GM23338 (cell line): ENCODE data around the gene PALM.

Experiments used
- CTCF ChIP-seq, 2 experiments: fragments of 200-600 bp in 1 of 2; sonication (generic) in 1 of 2; conservative IDR thresholded peaks; 2 replicates each; pipeline versions ENCODE4 v1.5.1 to v1.6.1; 2016 to 2017; ENCODE audit warnings: antibody characterized with exemption in 2 of 2, low read depth in 2 of 2, mild to moderate bottlenecking in 2 of 2, moderate library complexity in 1 of 2
- ETS1 ChIP-seq: IDR thresholded peaks from 2 replicates; pipeline ENCODE4 v1.6.1; 2016; ENCODE audit warnings: antibody characterized with exemption
- EZH2phosphoT487 ChIP-seq: fragments of 200-600 bp; sonication (generic); IDR thresholded peaks from one replicate; pipeline ENCODE4 v1.8.1; 2018; ENCODE audit warnings: antibody characterized with exemption; ENCODE audit not compliant: unreplicated experiment
- JUNB ChIP-seq: IDR thresholded peaks from one replicate; pipeline ENCODE4 v1.6.1; 2016; ENCODE audit warnings: antibody characterized with exemption; ENCODE audit not compliant: unreplicated experiment
- POLR2AphosphoS5 ChIP-seq: IDR thresholded peaks from 2 replicates; pipeline ENCODE4 v1.6.1; 2016; ENCODE audit warnings: antibody characterized with exemption, low read depth

DNA sequence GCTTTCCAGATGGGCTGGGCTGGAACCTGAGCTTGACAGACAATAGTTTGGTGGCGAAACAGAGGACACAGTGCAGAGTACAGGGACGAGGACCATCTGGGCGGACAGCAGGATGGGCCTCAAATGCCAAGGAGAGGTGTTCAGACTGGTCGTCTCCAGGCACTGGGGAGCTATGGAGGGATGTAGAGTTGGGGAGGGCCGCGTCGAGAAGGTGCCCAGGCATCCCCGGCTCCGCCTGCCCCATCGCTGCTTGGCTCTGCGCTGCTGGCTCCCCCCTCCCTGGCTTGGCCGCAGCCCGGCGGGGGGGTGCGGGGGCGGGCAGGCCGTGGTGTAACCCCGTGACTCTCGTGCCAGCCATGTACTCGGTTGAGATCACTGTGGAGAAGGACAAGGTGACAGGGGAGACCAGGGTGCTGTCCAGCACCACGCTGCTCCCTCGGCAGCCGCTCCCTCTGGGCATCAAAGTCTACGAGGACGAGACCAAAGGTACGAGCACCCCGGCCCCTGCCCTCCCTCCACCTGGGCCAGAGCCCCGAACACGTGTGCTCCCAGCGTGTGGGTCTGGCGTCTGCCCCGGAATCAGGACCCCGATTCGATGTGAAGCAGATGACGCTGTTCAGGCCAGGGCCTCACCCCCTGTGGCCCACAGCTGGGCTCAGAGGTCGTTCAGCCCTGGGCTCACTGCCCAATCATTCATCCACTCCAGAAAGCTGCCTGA, 31.4 kb downstream of the PALM start:
- TF ChIP-seq JUNB (no peak), POLR2AphosphoS5 (no peak), CTCF (conservative IDR thresholded peaks at IDR 0.05; ENCODE audit: low read depth in 2 of 2) (no peak), ETS1 (no peak), EZH2phosphoT487 (no peak)
